AG04449 (cell line): ENCODE results near the gene HECTD4.
"Not testable (repeated sequence)": the region's sequence is repeated elsewhere in the genome, so short reads cannot be mapped to it uniquely, and the experiment has no call there.

Experiments
- CTCF ChIA-PET: fragments of 350-600 bp; formaldehyde crosslinking; extraction: SDS; loops from one replicate; lab custom pipeline; 2021; ENCODE audit warnings: antibody characterized with exemption; lab: Yijun Ruan, JAX
- POLR2A ChIA-PET: fragments of 400-600, 350-600 bp; formaldehyde crosslinking; extraction: SDS; loops from one replicate; lab custom pipeline; 2020; ENCODE audit warnings: antibody characterized with exemption, inconsistent platforms; lab: Yijun Ruan, JAX
- DNase-seq: peaks from one replicate; pipeline ENCODE4 v3.0.0-alpha.2; 2010; ENCODE audit warnings: low read depth, low spot score
- H3K4me3 ChIP-seq: 2 replicates; pipeline ENCODE4 v1.5.1; 2011; ENCODE audit warnings: low read depth, mild to moderate bottlenecking, control low read depth, low read length
- TF ChIP-seq, protein P1 (sequence below): IDR thresholded peaks from one replicate; pipeline ENCODE4 v1.5.1; 2011; ENCODE audit warnings: mild to moderate bottlenecking, moderate library complexity, low read length, control low read depth, inconsistent platforms; ENCODE audit not compliant: insufficient read depth; ENCODE audit errors: missing control alignments

HECTD4 gene

DNA sequence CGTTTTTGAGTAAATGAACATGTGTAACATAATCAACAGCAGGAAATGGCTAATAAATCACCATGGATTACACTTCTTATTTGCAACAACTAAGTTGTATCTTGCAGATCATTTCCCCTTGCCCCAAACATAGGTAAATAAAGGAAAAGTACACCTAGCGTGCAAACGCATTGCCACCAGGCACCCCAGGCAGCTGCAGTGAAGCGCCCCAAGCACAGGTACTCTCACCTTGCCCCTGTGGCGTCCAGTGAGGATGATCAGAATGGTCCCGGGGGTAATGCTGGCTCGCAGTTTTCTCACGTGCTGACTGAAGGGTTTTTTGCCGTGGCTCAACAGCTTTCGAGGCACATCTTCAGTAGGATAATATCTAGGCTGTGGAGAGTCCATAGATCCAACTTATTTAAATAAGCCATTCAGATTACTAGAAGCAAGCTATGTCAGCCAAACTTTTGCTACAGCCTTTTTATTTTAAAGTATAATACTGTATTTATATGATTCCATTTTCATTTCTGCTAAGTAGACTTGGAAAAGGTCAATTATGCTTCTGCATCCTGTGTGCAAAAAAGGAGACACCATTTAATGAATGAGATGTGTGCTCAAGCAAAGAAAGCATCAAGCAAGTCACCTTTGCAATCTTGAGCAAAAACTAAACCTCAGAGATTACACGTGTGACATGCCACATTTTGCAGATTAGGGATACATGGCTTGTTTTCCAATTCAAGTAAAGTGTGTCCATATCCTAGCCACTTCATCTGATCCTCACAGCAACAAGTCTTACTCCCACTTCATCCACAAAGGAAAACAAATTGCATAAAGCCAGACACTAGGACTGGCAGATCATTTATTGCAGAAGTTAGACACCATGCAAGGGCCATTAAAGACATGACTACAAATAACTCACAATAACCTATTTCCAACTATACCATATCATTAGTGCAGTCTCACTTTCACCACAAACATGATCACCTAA lies 24.6 kb upstream of the HECTD4 start:
- TF ChIP-seq, protein P1, sequence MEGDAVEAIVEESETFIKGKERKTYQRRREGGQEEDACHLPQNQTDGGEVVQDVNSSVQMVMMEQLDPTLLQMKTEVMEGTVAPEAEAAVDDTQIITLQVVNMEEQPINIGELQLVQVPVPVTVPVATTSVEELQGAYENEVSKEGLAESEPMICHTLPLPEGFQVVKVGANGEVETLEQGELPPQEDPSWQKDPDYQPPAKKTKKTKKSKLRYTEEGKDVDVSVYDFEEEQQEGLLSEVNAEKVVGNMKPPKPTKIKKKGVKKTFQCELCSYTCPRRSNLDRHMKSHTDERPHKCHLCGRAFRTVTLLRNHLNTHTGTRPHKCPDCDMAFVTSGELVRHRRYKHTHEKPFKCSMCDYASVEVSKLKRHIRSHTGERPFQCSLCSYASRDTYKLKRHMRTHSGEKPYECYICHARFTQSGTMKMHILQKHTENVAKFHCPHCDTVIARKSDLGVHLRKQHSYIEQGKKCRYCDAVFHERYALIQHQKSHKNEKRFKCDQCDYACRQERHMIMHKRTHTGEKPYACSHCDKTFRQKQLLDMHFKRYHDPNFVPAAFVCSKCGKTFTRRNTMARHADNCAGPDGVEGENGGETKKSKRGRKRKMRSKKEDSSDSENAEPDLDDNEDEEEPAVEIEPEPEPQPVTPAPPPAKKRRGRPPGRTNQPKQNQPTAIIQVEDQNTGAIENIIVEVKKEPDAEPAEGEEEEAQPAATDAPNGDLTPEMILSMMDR: no peak
- DNase-seq: no peak
- H3K4me3 ChIP-seq: no peak overlapping the region
- CTCF ChIA-PET: interaction anchor here (1.1 kb wide), 1 partner anchor 209 kb away, joined by 6 read pairs; no protein-coding TSS in a partner anchor
- POLR2A ChIA-PET: no interaction called here

DNA sequence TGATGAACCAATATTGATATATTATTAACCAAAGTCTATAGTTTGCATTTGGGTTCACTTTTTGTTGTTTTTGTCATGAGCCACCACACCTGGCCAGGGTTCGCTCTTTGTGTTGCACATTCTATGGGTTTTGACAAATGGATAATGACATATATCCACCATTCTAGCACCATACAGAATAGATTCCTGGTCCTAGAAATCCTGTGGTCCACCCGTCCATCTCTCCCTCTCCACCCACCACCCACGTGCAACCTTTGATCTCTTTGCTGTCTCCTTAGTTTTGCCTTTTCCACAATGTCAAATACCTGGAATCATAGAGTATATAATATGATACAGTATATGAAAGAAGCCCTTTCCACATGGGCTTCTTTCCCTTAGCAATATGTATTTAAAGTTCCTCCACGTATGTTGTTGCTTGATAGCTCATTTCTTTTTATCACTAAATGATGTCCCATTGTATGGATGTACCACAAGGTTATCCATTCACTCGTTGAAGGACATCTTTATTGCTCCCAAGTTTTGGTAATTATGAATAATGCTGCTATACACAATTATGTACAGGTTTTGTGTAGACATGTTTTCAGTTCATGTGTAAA lies 19.8 kb upstream of the HECTD4 start:
- DNase-seq: no peak
- ChIA-PET CTCF (interaction anchor here (1.0 to 2.1 kb wide), 3 partner anchors 9 to 204 kb away, joined by 5 to 9 read pairs (median 6); no protein-coding TSS in a partner anchor), POLR2A (interaction anchor here (0.7 kb wide), 1 partner anchor 36 kb away, joined by 5 read pairs; no protein-coding TSS in a partner anchor)
- no peak overlapping the region for H3K4me3 ChIP-seq
- TF ChIP-seq, protein P1: no peak

DNA sequence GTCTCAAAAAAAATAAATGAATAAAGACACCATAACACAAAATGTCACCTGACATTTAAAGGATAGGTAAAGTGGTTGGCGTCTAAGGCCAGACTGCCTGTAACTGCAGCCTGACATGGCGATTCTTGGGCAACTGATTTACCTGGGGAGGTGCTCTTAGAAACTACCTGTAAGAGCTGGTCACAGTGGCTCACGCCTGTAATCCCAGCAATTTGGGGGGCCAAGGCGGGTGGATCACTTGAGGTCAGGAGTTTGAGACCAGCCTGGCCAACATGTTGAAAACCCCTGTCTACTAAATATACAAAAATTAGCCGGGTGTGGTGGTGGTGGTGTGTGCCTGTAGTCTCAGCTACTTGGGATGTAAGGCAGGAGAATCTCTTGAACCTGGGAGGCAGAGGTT lies 18.8 kb upstream of the HECTD4 start:
- H3K4me3 ChIP-seq: no peak overlapping the region
- DNase-seq: no peak
- ChIA-PET CTCF (interaction anchor here (2.1 kb wide), 1 partner anchor 203 kb away, joined by 6 read pairs; no protein-coding TSS in a partner anchor), POLR2A (no interaction called here)
- TF ChIP-seq, protein P1: no peak

DNA sequence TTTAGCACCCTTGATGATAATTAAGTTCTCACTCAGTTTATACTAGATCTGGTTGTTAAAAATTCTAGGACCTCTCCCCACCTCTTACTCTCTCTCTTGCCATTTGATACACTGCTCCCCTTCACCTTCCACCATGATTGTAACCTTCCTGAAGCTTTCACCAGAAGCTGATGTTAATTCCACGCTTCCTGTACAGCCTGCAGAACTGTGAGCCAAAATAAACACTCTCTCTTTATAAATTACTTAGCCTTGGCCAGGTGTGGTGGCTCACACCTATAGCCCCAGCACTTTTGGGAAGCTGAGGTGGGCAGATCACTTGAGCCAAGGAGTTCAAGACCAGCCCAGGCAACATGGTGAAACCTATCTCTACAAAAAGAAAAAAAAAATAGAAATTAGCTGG lies 11.1 kb upstream of the HECTD4 start:
- TF ChIP-seq, protein P1: no peak
- H3K4me3 ChIP-seq: no peak overlapping the region
- DNase-seq: no peak
- ChIA-PET CTCF (interaction anchor here (1.0 to 1.5 kb wide), 2 partner anchors 18 to 195 kb away, joined by 4 to 5 read pairs; no protein-coding TSS in a partner anchor), POLR2A (no interaction called here)

DNA sequence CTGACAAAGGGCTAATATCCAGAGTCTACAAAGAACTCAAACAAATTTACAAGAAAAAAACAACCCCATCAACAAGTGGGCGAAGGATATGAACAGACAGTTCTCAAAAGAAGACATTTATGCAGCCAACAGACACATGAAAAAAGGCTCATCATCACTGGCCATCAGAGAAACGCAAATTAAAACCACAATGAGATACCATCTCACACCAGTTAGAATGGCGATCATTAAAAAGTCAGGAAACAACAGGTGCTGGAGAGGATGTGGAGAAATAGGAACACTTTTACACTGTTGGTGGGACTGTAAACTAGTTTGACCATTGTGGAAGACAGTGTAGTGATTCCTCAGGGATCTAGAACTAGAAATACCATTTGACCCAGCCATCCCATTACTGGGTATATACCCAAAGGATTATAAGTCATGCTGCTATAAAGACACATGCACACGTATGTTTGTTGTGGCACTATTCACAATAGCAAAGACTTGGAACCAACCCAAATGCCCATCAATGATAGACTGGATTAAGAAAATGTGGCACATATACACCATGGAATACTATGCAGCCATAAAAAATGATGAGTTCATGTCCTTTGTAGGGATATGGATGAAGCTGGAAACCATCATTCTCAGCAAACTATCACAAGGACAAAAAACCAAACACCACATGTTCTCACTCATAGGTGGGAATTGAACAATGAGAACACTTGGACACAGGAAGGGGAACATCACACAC lies 7.9 kb upstream of the HECTD4 start:
- POLR2A ChIA-PET, DNase-seq, H3K4me3 ChIP-seq: not testable (repeated sequence)
- CTCF ChIA-PET: interaction anchor here (7.6 kb wide), 1 partner anchor 194 kb away, joined by 207 read pairs; no protein-coding TSS in a partner anchor

DNA sequence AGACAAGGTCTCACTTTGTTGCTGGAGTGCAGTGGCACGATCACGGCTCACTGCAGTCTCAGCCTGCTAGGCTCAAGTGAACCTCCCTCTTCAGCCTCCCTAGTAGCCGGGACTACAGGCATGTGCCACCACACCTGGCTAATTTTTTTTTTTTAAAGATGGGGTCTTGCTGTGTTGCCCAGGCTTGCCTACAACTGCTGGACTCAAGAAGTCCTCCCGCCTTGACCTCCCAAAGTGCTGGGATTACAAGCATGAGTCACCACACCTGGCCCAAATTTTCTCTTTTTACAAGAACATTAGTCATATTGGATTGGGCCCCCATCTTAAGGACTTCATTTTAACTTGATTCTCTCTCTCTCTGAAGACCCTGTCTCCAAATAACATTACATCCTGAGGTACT lies 7.0 kb upstream of the HECTD4 start:
- no peak for DNase-seq
- TF ChIP-seq, protein P1: no peak
- CTCF ChIA-PET: interaction anchor here (1.0 to 7.6 kb wide), 2 partner anchors 193 to 444 kb away, joined by 3 to 207 read pairs; no protein-coding TSS in a partner anchor
- no peak overlapping the region for H3K4me3 ChIP-seq
- POLR2A ChIA-PET: no interaction called here
